ENCODE measurements around the gene FN1. TPM values are rescaled to one million over a fixed set of nuclear protein-coding genes. Genes with fewer than 3 reads are reported as not detected.

The FN1 gene
- total RNA-seq, 4 donors from 2014 or later: 89.1 to 312 (median 156) TPM

- TF ChIP-seq POLR2A (IDR thresholded peaks at IDR 0.05) (no peak), CTCF (IDR thresholded peaks at IDR 0.05) (no peak)
- no peaks in the 10 kb centered on the region for H3K4me1 ChIP-seq
- no peak for DNase-seq
- no peaks in the 10 kb centered on the region for H3K9me3 ChIP-seq
- no peaks in the 10 kb centered on the region for H3K27me3 ChIP-seq
- intact Hi-C loops (cut with DNase I): no loop called here
- 90% methylated on average over 9 of the region's 9 CpGs for WGBS, 2 donors
- no peak overlapping the region for H3K4me3 ChIP-seq (replicated peaks in 1 of 3)
- H3K36me3 ChIP-seq: peaks cover 0 to 2% of the 10 kb centered on the region in 2 donors
- H3K27ac ChIP-seq: no peak overlapping the region
These were observed 59.6 kb downstream of the FN1 start for GRCh38 chr2:215376103-215376780.

- 95 to 96% methylated on average over 6 of the region's 6 CpGs for WGBS, 2 donors
- no peak for TF ChIP-seq POLR2A (IDR thresholded peaks at IDR 0.05)
- no peak for TF ChIP-seq CTCF (IDR thresholded peaks at IDR 0.05)
- no peak overlapping the region for H3K4me3 ChIP-seq (replicated peaks in 1 of 3)
- no peaks in the 10 kb centered on the region for H3K27me3 ChIP-seq
- H3K27ac ChIP-seq: no peak overlapping the region
- no peak for DNase-seq
- H3K36me3 ChIP-seq: peaks cover 0 to 2% of the 10 kb centered on the region in 2 donors
- intact Hi-C loops (cut with DNase I): no loop called here
- no peaks in the 10 kb centered on the region for H3K9me3 ChIP-seq
- no peaks in the 10 kb centered on the region for H3K4me1 ChIP-seq
These were observed 60.4 kb downstream of the FN1 start for GRCh38 chr2:215375467-215375830.

GRCh38 chr2:215374642-215375466 lies 61.0 kb downstream of the FN1 start:
- Histone ChIP-seq H3K36me3 (peaks cover 0 to 2% of the 10 kb centered on the region in 2 donors), H3K27me3 (no peaks in the 10 kb centered on the region), H3K27ac (no peak overlapping the region), H3K4me3 (replicated peaks in 1 of 3) (no peak overlapping the region), H3K4me1 (no peaks in the 10 kb centered on the region), H3K9me3 (no peaks in the 10 kb centered on the region)
- DNase-seq: no peak
- TF ChIP-seq CTCF (IDR thresholded peaks at IDR 0.05) (no peak), POLR2A (IDR thresholded peaks at IDR 0.05) (no peak)
- intact Hi-C loops (cut with DNase I): no loop called here
- 96% methylated on average over 10 of the region's 10 CpGs for WGBS, 2 donors

- DNase-seq: no peak
- intact Hi-C loops (cut with DNase I): no loop called here
- Histone ChIP-seq H3K36me3 (peaks cover 0 to 2% of the 10 kb centered on the region in 2 donors), H3K4me3 (replicated peaks in 1 of 3) (no peak overlapping the region), H3K4me1 (no peaks in the 10 kb centered on the region), H3K27ac (no peak overlapping the region), H3K27me3 (no peaks in the 10 kb centered on the region), H3K9me3 (no peaks in the 10 kb centered on the region)
- TF ChIP-seq CTCF (IDR thresholded peaks at IDR 0.05): no peak
- no peak for TF ChIP-seq POLR2A (IDR thresholded peaks at IDR 0.05)
- WGBS, 2 donors: 93 to 94% methylated on average over 1 of the region's 1 CpG
These were observed 61.9 kb downstream of the FN1 start for GRCh38 chr2:215374002-215374401.

Data from thyroid gland (tissue), 4 donors.